ENCODE data around the gene SPATA3. TPM values are rescaled to one million over a fixed set of nuclear protein-coding genes. Genes with fewer than 3 reads are reported as not detected.

SPATA3 gene
- not detected in 2 replicates for total RNA-seq (2014; rRNA removed; shearing (Covaris generic))

DNA sequence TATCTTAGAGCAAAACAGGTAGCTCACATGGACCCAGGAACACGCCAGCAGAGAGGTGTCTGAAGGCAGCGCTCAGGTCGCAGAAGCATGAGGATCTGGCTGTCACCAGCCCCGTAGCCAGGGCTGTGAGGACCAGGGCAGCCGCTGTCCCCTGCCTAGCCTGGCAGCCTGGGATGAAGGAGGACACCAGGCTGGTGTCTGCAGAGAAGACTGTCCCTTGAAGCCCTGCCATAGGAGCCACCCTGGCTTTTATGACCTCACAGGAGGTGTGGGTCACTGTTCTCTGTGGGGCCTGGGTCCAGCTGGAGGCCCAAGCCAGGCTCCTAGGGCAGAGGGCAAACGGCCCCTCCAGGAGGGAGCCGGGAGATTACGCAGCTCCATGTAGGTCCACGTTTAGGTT lies at the start of gene SPATA3:
Gene SPATA3, plus strand, starts transcription at position 301 of the 400 bp plus-strand sequence. CDS start 113 bp downstream, outside the sequence.
- DNase-seq (ENCODE audit: low spot score) = no peak

GRCh38 chr2:230946429-230947234 lies 49.3 kb upstream of the SPATA3 start:
- DNase-seq (ENCODE audit: low spot score) = no peak

DNA sequence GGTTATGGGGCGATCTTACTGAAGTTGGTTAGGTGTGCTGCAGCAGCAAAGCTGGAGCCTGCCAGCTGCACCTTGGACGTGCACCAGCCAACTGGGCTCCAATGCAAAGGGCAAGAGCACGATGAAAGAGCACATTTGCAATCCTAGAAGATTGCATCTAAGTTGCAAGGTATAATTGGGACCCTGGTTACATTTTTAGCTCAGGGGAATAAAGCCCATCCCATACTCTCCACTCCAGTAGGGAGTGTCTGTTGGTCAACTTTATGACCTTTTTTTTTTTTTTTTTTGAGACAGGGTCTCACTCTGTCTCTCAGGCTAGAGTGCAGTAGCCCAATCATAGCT lies 48.7 kb upstream of the SPATA3 start:
- no peak for DNase-seq (ENCODE audit: low spot score)

- no peak for DNase-seq (ENCODE audit: low spot score)
Observed at GRCh38 chr2:230947908-230948365, 48.0 kb upstream of the SPATA3 start.

DNA sequence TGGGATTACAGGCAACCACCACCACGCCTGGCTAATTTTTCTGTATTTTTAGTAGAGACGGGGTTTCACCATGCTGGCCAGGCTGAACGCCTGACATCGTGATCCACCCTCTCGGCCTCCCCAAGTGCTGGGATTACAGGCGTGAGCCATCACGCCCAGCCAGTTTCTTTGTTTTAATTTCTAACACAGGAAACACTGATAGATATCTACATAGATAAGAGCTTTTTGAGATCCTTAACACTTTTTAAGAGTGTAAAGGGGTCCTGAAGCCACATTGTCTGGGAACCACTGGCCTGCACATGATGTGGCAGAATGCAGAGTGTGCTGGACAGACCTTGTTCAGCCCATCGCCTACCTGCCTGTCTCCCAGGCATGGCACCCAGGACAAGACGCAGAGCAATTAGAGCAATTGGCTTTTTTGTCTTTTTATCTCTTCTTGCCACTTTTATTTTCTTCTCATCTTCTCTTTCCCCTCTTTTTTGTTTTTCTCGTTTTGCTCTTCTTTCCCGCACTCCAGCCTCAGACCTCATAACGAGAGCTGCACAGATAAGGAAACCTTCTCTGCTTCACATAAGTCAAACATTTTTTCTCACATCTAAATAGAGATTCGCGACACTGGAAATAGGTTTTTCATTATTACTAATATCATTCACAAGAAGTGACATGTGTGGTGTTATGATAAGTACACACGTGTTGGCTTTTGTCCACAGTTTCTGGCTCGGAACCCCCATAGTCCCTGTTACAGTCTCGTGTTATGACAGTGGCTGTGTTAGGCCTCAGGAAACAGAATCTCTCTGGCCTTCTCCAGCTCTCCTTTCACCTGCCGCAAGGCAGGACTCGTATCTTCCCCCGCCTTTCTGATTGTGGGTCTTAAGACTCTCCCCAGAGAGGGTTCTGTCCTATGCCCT lies 45.7 kb upstream of the SPATA3 start:
- DNase-seq (ENCODE audit: low spot score) = no peak

GRCh38 chr2:230950874-230951339 lies 45.0 kb upstream of the SPATA3 start:
- no peak for DNase-seq (ENCODE audit: low spot score)

DNA sequence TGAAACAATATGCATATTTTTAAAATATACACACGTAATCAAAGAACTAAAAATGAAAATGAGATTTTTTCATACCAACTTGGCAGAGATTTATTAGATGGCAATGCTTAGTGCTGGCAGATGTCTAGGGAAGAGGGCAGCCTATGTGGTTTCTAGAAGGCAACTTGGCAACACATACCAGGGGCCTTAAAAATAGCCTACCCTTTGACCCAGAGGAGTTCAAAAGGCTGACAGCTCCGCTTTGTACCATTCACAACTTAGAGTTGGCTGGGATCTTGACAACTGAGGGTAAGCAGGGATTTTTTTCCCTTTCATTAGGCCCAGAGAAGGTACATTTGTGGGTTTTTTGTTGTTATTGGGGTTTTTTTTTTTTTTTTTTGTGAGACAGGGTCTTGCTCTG lies 44.5 kb upstream of the SPATA3 start:
- no peak for DNase-seq (ENCODE audit: low spot score)

GRCh38 chr2:230952226-230952956 lies 43.5 kb upstream of the SPATA3 start:
- DNase-seq (ENCODE audit: low spot score) = no peak

GRCh38 chr2:230953845-230954244 lies 42.1 kb upstream of the SPATA3 start:
- no peak for DNase-seq (ENCODE audit: low spot score)

- DNase-seq (ENCODE audit: low spot score) = no peak
Observed at GRCh38 chr2:230954746-230955145, 41.2 kb upstream of the SPATA3 start.

- DNase-seq (ENCODE audit: low spot score) = no peak
Observed at GRCh38 chr2:230955163-230955737, 40.7 kb upstream of the SPATA3 start.

GRCh38 chr2:230956827-230957755 lies 38.8 kb upstream of the SPATA3 start:
- peak; percentile 57 for DNase-seq (ENCODE audit: low spot score)

- DNase-seq (ENCODE audit: low spot score) = no peak
Observed at GRCh38 chr2:230957756-230958391, 38.0 kb upstream of the SPATA3 start.

- no peak for DNase-seq (ENCODE audit: low spot score)
Observed at GRCh38 chr2:230958820-230959756, 36.8 kb upstream of the SPATA3 start.

GRCh38 chr2:230960026-230960425 lies 35.9 kb upstream of the SPATA3 start:
- DNase-seq (ENCODE audit: low spot score) = no peak

- DNase-seq (ENCODE audit: low spot score) = peak; percentile 89
Observed at GRCh38 chr2:230961091-230961491, 34.8 kb upstream of the SPATA3 start.

GRCh38 chr2:230964136-230964730 lies 31.7 kb upstream of the SPATA3 start:
- DNase-seq (ENCODE audit: low spot score) = no peak

DNA sequence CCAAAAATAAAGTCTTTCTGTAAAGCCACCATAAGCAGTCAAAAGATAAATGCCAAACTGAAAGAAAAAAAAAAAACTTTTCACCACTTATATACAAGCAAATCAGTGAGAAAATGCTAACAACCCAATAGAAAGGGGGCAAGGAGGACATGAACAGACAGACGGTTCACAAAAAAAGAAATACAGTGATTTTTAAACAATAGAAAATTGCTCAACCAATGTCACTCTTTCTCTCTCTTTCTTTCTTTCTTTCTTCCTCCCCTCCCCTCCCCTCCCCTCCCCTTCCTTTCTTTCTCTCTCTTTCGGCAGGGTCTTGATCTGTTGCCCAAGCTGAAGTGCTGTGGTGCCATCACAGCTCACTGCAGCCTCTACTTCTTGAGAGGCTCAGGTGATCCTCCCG lies 28.8 kb upstream of the SPATA3 start:
- no peak for DNase-seq (ENCODE audit: low spot score)
